ENCODE results near the gene NCOA5.
A peak's percentile ranks its signal among the peaks of the same experiment; 100 is the strongest.

The NCOA5 gene

GRCh38 chr20:46089417-46090388, at the start of gene NCOA5:
Gene NCOA5, minus strand, starts transcription at chr20:46089962. Its CDS starts 10,538 bp downstream, at chr20:46079424.
- DNase-seq, result peak; percentile 60 to 97 (median 94)

GRCh38 chr20:46139266-46139889, 49.6 kb upstream of the NCOA5 start:
- no peak for DNase-seq

GRCh38 chr20:46137816-46138215, 48.1 kb upstream of the NCOA5 start:
- no peak for DNase-seq

GRCh38 chr20:46135856-46136633, 46.3 kb upstream of the NCOA5 start:
- DNase-seq, result peak in 9 of 51 donors; percentile 5 to 45 (median 16)

GRCh38 chr20:46134716-46135115, 45.0 kb upstream of the NCOA5 start:
- no peak for DNase-seq

GRCh38 chr20:46133886-46134654, 44.3 kb upstream of the NCOA5 start:
- DNase-seq, result no peak

- peak in 46 of 51 donors; percentile 3 to 78 (median 42) for DNase-seq
Observed at GRCh38 chr20:46132705-46133120, 43.0 kb upstream of the NCOA5 start.

- no peak for DNase-seq
Observed at GRCh38 chr20:46131396-46131795, 41.6 kb upstream of the NCOA5 start.

- no peak for DNase-seq
Observed at GRCh38 chr20:46130534-46130933, 40.8 kb upstream of the NCOA5 start.

GRCh38 chr20:46129955-46130481, 40.3 kb upstream of the NCOA5 start:
- DNase-seq, result no peak

- DNase-seq, result peak in 23 of 51 donors; percentile 4 to 59 (median 18)
Observed at GRCh38 chr20:46128310-46129151, 38.8 kb upstream of the NCOA5 start.

- DNase-seq, result no peak
Observed at GRCh38 chr20:46127396-46128010, 37.7 kb upstream of the NCOA5 start.

GRCh38 chr20:46126440-46127056, 36.8 kb upstream of the NCOA5 start:
- DNase-seq, result no peak

- no peak for DNase-seq
Observed at GRCh38 chr20:46123482-46124245, 33.9 kb upstream of the NCOA5 start.

GRCh38 chr20:46122516-46123481, 33.0 kb upstream of the NCOA5 start:
- DNase-seq, result no peak

- DNase-seq, result no peak
Observed at GRCh38 chr20:46122071-46122470, 32.3 kb upstream of the NCOA5 start.

All from hypothalamus (tissue), 51 donors.